C4-2B (cell line): ENCODE measurements around the gene AP4B1.

Source experiments
- ZFX ChIP-seq: fragments of 450-650 bp; IDR thresholded peaks from 2 replicates; pipeline ENCODE4 v1.6.1; 2017
- TF ChIP-seq, protein P1 (sequence below): fragments of 450-650 bp; conservative IDR thresholded peaks from 2 replicates; pipeline ENCODE4 v1.5.1; 2017; ENCODE audit warnings: mild to moderate bottlenecking

DNA sequence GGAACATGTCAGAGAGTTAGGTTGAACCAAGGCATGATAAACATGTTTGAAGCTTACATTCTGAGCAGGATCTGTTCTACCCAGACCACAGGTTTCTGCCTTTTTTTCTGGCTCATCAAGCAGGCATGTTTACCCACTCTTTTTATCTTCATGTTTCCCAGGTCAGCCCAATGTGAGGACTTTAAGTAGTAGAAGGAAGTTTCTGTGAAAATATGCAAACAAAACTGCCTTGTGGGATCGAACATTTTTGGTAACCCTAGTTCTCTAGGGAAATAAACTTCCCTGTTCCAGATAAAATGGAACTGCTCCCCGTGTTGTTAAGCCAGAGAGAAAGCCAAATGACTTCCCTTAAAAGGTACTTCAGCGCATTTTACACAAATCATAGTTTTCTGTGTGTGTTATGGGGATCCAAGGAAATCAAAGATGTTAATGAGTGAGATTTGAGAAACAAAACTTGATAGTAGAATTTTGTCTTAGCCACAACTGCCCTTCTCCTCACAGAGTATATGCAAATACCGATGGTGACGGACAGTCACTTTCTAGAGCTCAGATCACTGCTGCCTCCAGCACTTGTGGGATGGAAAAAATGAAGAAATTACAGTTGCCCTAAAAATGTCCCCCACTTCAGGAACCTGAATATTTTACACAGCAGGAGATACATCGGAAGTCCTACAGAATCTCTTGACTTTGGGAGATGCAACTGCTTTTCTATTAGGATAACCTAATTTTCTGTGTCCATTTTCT lies 23.8 kb upstream of the AP4B1 start:
- TF ChIP-seq, protein P1, sequence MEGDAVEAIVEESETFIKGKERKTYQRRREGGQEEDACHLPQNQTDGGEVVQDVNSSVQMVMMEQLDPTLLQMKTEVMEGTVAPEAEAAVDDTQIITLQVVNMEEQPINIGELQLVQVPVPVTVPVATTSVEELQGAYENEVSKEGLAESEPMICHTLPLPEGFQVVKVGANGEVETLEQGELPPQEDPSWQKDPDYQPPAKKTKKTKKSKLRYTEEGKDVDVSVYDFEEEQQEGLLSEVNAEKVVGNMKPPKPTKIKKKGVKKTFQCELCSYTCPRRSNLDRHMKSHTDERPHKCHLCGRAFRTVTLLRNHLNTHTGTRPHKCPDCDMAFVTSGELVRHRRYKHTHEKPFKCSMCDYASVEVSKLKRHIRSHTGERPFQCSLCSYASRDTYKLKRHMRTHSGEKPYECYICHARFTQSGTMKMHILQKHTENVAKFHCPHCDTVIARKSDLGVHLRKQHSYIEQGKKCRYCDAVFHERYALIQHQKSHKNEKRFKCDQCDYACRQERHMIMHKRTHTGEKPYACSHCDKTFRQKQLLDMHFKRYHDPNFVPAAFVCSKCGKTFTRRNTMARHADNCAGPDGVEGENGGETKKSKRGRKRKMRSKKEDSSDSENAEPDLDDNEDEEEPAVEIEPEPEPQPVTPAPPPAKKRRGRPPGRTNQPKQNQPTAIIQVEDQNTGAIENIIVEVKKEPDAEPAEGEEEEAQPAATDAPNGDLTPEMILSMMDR: no peak
- TF ChIP-seq ZFX: no peak
